SKM-1 (cell line): ENCODE measurements around the gene SNX33.
"Not testable (repeated sequence)": the region's sequence is repeated elsewhere in the genome, so short reads cannot be mapped to it uniquely, and the experiment has no call there.

ENCODE experiments used
- DNase-seq: peaks from one replicate; lab custom pipeline; 2025; ENCODE audit not compliant: unreplicated experiment; lab: John Stamatoyannopoulos, UW

The SNX33 gene

GRCh38 chr15:75647370-75648155, at the start of gene SNX33:
Gene SNX33, plus strand, starts transcription at chr15:75647912. Its CDS starts 1,191 bp downstream, at chr15:75649103.
- DNase-seq, result peak; percentile 62

- DNase-seq, result no peak
Observed at GRCh38 chr15:75598361-75598760, 49.4 kb upstream of the SNX33 start.

- DNase-seq, result no peak
Observed at GRCh38 chr15:75599401-75599800, 48.3 kb upstream of the SNX33 start.

- no peak for DNase-seq
Observed at GRCh38 chr15:75606026-75606425, 41.7 kb upstream of the SNX33 start.

GRCh38 chr15:75606711-75607699, 40.7 kb upstream of the SNX33 start:
- no peak for DNase-seq

GRCh38 chr15:75616766-75617165, 30.9 kb upstream of the SNX33 start:
- DNase-seq, result no peak

- no peak for DNase-seq
Observed at GRCh38 chr15:75620058-75620820, 27.5 kb upstream of the SNX33 start.

GRCh38 chr15:75620841-75621391, 26.8 kb upstream of the SNX33 start:
- no peak for DNase-seq

- no peak for DNase-seq
Observed at GRCh38 chr15:75622505-75622904, 25.2 kb upstream of the SNX33 start.

GRCh38 chr15:75625542-75626347, 22.0 kb upstream of the SNX33 start, which contains the start of gene SNUPN:
Gene SNUPN, minus strand, starts transcription at chr15:75625725. Its CDS starts 4,674 bp downstream, at chr15:75621051.
- peak; percentile 86 for DNase-seq

- DNase-seq, result no peak
Observed at GRCh38 chr15:75631935-75632334, 15.8 kb upstream of the SNX33 start.

GRCh38 chr15:75633922-75634321, 13.8 kb upstream of the SNX33 start:
- DNase-seq, result not testable (repeated sequence)

- DNase-seq, result no peak
Observed at GRCh38 chr15:75636026-75636425, 11.7 kb upstream of the SNX33 start.

GRCh38 chr15:75637245-75638009, 10.3 kb upstream of the SNX33 start:
- no peak for DNase-seq

GRCh38 chr15:75639191-75639708, 8.5 kb upstream of the SNX33 start:
- no peak for DNase-seq

- DNase-seq, result peak; percentile 96
Observed at GRCh38 chr15:75639709-75640482, 7.8 kb upstream of the SNX33 start, which contains the start of gene IMP3. Gene IMP3, minus strand, starts transcription at chr15:75640224. Its CDS starts 56 bp downstream, at chr15:75640168.

GRCh38 chr15:75640483-75641178, 7.1 kb upstream of the SNX33 start:
- peak; percentile 82 for DNase-seq
